Glutamatergic neuron (in vitro differentiated cells): ENCODE results near the gene ZNF223. TPM values are rescaled to one million over a fixed set of nuclear protein-coding genes. Genes with fewer than 3 reads are reported as not detected.

ENCODE experiments used
- DNase-seq: peaks from one replicate; pipeline ENCODE4 v3.0.0; 2022
- H3K27ac Mint-ChIP-seq: one replicate; pipeline ENCODE4 v1.8.0; 2020; ENCODE audit warnings: mild to moderate bottlenecking, mixed read lengths, inconsistent platforms; ENCODE audit not compliant: unreplicated experiment
- H3K27me3 Mint-ChIP-seq: one replicate; pipeline ENCODE4 v1.8.0; 2020; ENCODE audit warnings: mild to moderate bottlenecking, moderate library complexity, mixed read lengths, inconsistent platforms; ENCODE audit not compliant: unreplicated experiment
- H3K36me3 Mint-ChIP-seq: one replicate; pipeline ENCODE4 v1.8.0; 2020; ENCODE audit warnings: mild to moderate bottlenecking, mixed read lengths, inconsistent platforms; ENCODE audit not compliant: unreplicated experiment
- H3K4me1 Mint-ChIP-seq: one replicate; pipeline ENCODE4 v1.8.0; 2020; ENCODE audit warnings: mild to moderate bottlenecking, low read depth, mixed read lengths, inconsistent platforms; ENCODE audit not compliant: unreplicated experiment
- H3K4me3 Mint-ChIP-seq: one replicate; pipeline ENCODE4 v1.8.0; 2020; ENCODE audit warnings: mild to moderate bottlenecking, mixed read lengths, inconsistent platforms; ENCODE audit not compliant: unreplicated experiment
- H3K9me3 Mint-ChIP-seq: one replicate; pipeline ENCODE4 v1.8.0; 2020; ENCODE audit warnings: mild to moderate bottlenecking, moderate library complexity, mixed read lengths, inconsistent platforms; ENCODE audit not compliant: unreplicated experiment
- CTCF ChIP-seq: fragments of 200-600 bp; sonication (generic); IDR thresholded peaks from one replicate; pipeline ENCODE4 v1.5.0; 2021; ENCODE audit not compliant: partially characterized antibody, unreplicated experiment
- total RNA-seq: library from RNA; stranded (reverse); fragmentation: NEBNext Ultra II Directional; extraction: Animal tissue kit (Norgen Biotek cat#: 25700); gene quantifications from one replicate; pipeline ENCODE4 v1.2.1, GENCODE V29; 2021; ENCODE audit not compliant: unreplicated experiment

ZNF223 gene
- total RNA-seq, 1 donor from 2014 or later = 7.6 TPM

DNA sequence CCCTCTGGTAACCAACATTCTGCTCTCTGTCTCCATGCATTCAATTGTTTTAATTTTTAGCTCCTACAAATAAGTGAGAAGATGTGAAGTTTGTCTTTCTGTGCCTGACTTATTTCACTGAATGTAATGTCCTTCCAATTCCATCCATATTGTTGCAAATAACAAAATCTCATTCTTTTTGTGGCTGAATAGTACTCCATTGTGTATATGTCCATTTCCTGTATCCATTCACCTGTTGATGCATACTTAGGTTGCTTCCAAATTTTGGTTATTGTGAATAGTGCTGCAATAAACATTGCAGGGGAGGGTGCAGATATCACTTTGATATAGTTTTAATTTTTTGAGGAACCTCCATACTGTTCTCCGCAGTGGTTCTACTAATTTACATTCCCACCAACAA, 17.6 kb downstream of the ZNF223 start:
- H3K27ac Mint-ChIP-seq = no peak overlapping the region
- no peak for DNase-seq
- H3K36me3 Mint-ChIP-seq = peaks cover 45% of the 10 kb centered on the region
- no peak for TF ChIP-seq CTCF
- H3K4me3 Mint-ChIP-seq = no peak overlapping the region
- H3K4me1 Mint-ChIP-seq = peaks cover 4% of the 10 kb centered on the region
- peaks cover 7% of the 10 kb centered on the region for H3K9me3 Mint-ChIP-seq
- H3K27me3 Mint-ChIP-seq = no peaks in the 10 kb centered on the region

- H3K9me3 Mint-ChIP-seq = peaks cover 2% of the 10 kb centered on the region
- H3K27me3 Mint-ChIP-seq = no peaks in the 10 kb centered on the region
- peak within 1 kb of the TSS; percentile 10 for H3K27ac Mint-ChIP-seq
- peaks cover 28% of the 10 kb centered on the region for H3K36me3 Mint-ChIP-seq
- H3K4me1 Mint-ChIP-seq = peaks cover 4% of the 10 kb centered on the region
- no peak for TF ChIP-seq CTCF
- peak within 1 kb of the TSS; percentile 85 for H3K4me3 Mint-ChIP-seq
- peak; percentile 87 for DNase-seq
These were observed 20.1 kb downstream of the ZNF223 start, which contains the start of gene ZNF284 for GRCh38 chr19:44071824-44072542. TSS of gene ZNF284 (plus strand) at chr19:44072159. CDS start at chr19:44076390, 4,231 bp downstream.

DNA sequence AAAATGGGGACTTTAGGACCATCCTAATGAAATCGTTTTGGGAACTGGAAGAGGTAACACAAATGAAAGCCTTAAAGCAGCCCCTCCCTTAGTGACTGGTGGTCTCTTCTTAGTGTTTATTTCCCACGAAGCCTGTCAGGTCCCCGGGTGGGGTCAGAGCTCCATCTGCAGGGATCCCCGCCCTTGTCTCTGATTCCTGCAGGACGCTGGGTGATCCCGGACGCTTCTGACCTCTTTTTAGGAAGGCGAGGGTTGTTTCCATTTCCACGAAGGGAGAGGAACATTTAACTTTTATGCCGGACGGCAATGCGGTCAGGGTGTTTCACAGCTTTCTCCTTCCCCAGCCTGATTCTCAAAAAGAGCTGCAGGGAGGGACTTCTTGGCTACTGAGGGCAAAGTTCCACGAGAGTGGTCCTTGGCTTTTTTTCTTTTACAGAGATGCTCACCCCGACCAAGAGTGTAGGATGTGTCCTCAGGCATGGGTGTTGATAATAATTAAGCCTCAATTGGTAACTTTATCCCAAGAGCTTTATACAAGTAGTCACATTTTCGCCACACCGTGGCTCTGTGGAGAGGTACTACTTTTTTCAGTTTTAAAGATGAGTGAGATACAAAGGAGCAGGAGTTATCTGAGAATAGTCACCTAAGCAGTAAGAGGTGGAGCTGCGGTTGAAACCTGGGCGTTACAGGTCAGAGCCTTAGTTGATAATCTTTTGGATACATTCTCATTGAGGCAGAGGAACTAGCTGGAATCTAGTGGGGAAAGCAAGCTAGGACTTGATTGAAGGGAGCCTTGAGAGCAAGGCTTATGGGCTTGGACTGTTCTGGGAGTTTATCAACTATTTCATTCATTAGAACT, 20.9 kb downstream of the ZNF223 start:
- peak overlapping the region; percentile 85 for H3K4me3 Mint-ChIP-seq
- no peak for DNase-seq
- peaks cover 2% of the 10 kb centered on the region for H3K9me3 Mint-ChIP-seq
- no peak for TF ChIP-seq CTCF
- peaks cover 4% of the 10 kb centered on the region for H3K4me1 Mint-ChIP-seq
- peaks cover 24% of the 10 kb centered on the region for H3K36me3 Mint-ChIP-seq
- no peaks in the 10 kb centered on the region for H3K27me3 Mint-ChIP-seq
- H3K27ac Mint-ChIP-seq = no peak overlapping the region

DNA sequence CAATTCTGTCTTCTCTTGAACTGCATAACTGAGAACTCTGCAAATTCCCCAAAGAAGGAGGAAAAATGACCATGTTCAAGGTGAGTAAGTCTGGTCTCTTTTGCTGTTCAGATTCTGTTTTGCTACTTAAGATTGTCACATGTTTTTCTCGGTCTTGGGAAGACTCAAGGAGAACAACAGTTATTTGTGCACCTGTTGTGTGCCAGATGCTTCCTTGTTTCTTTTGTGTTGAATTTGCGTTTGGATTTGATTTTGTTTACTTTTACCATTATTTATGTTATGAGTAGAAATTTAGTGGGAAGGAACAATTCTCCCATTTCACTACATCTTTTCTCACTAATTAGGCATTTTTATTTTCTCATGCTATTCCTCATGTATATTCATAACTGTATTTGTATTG, 24.5 kb downstream of the ZNF223 start:
- no peaks in the 10 kb centered on the region for H3K27me3 Mint-ChIP-seq
- no peak for TF ChIP-seq CTCF
- peaks cover 4% of the 10 kb centered on the region for H3K4me1 Mint-ChIP-seq
- H3K4me3 Mint-ChIP-seq = no peak overlapping the region
- no peak for DNase-seq
- H3K9me3 Mint-ChIP-seq = peaks cover 2% of the 10 kb centered on the region
- peaks cover 5% of the 10 kb centered on the region for H3K36me3 Mint-ChIP-seq
- H3K27ac Mint-ChIP-seq = no peak overlapping the region
